Testis (tissue), 2 donors: ENCODE results near the gene ARRB2.

Source experiments
- POLR2A ChIP-seq: fragments of 450-650 bp; IDR thresholded peaks from one replicate; pipeline ENCODE4 v1.6.1; 2017; ENCODE audit warnings: antibody characterized with exemption, mild to moderate bottlenecking, moderate library complexity
- TF ChIP-seq, protein P1 (sequence below), 3 experiments: fragments of 450-650 bp in 2 of 3; fragments of 200-600 bp in 1 of 3; sonication (generic) in 1 of 3; IDR thresholded peaks; one replicate each; pipeline ENCODE4 v1.5.1; 2016 to 2019; ENCODE audit warnings: antibody characterized with exemption in 3 of 3, mild to moderate bottlenecking in 2 of 3, moderate library complexity in 1 of 3

GRCh38 chr17:4759776-4760236, 49.4 kb downstream of the ARRB2 start:
- TF ChIP-seq, protein P1, sequence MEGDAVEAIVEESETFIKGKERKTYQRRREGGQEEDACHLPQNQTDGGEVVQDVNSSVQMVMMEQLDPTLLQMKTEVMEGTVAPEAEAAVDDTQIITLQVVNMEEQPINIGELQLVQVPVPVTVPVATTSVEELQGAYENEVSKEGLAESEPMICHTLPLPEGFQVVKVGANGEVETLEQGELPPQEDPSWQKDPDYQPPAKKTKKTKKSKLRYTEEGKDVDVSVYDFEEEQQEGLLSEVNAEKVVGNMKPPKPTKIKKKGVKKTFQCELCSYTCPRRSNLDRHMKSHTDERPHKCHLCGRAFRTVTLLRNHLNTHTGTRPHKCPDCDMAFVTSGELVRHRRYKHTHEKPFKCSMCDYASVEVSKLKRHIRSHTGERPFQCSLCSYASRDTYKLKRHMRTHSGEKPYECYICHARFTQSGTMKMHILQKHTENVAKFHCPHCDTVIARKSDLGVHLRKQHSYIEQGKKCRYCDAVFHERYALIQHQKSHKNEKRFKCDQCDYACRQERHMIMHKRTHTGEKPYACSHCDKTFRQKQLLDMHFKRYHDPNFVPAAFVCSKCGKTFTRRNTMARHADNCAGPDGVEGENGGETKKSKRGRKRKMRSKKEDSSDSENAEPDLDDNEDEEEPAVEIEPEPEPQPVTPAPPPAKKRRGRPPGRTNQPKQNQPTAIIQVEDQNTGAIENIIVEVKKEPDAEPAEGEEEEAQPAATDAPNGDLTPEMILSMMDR (IDR thresholded peaks at IDR 0.05), result no peak
- TF ChIP-seq POLR2A, result no peak
